H1 (cell line): ENCODE data around the gene ASIC1. TPM values are rescaled to one million over a fixed set of nuclear protein-coding genes. Genes with fewer than 3 reads are reported as not detected.

ENCODE experiments used
- CTCF ChIA-PET: fragments of 300-600 bp; sonication (Branson Sonifier 250); formaldehyde crosslinking; loops from one replicate; lab custom pipeline; 2021; ENCODE audit not compliant: partially characterized antibody; lab: Charles Lee
- POLR2A ChIA-PET: fragments of 300-600 bp; sonication (Branson Sonifier 250); formaldehyde crosslinking; loops from one replicate; lab custom pipeline; 2021; ENCODE audit warnings: inconsistent platforms; ENCODE audit not compliant: partially characterized antibody; lab: Charles Lee
- DNase-seq, 2 experiments: peaks; one replicate each; pipeline versions ENCODE4 v3.0.0 to v3.0.0-alpha.2; 2010 to 2022; ENCODE audit warnings: low spot score in 2 of 2, low read depth in 1 of 2, mixed read lengths in 1 of 2
- FAIRE-seq: peaks from 2 replicates; lab custom pipeline; 2011; peaks lifted over from hg19 to GRCh38; lab: Jason Lieb, UNC
- H2AFZ ChIP-seq: 2 replicates; pipeline ENCODE4 v1.8.1; 2012; ENCODE audit warnings: low read length, inconsistent platforms
- H2AK5ac ChIP-seq: 2 replicates; pipeline ENCODE4 v1.6.1; 2013; ENCODE audit warnings: low read depth, low read length
- H2BK120ac ChIP-seq: replicated peaks from 2 replicates; pipeline ENCODE3; 2013; ENCODE audit warnings: low read depth, low read length, inconsistent platforms
- H2BK12ac ChIP-seq: 2 replicates; pipeline ENCODE4 v1.6.1; 2013; ENCODE audit warnings: low read depth, low read length
- H2BK15ac ChIP-seq: 2 replicates; pipeline ENCODE4 v1.6.1; 2013; ENCODE audit warnings: low read length
- H2BK20ac ChIP-seq: 2 replicates; pipeline ENCODE4 v1.6.1; 2013; ENCODE audit warnings: low read length
- H2BK5ac ChIP-seq: 2 replicates; pipeline ENCODE4 v1.6.1; 2013; ENCODE audit warnings: low read depth, low read length
- H3K14ac ChIP-seq: 2 replicates; pipeline ENCODE4 v1.6.1; 2013; ENCODE audit warnings: inconsistent platforms; ENCODE audit not compliant: insufficient read length
- H3K18ac ChIP-seq: 2 replicates; pipeline ENCODE4 v1.6.1; 2013; ENCODE audit warnings: low read length; ENCODE audit errors: extremely low read depth
- H3K23ac ChIP-seq: 2 replicates; pipeline ENCODE4 v1.6.1; 2013; ENCODE audit warnings: inconsistent platforms; ENCODE audit not compliant: insufficient read length
- H3K23me2 ChIP-seq: 2 replicates; pipeline ENCODE4 v1.6.1; 2013; ENCODE audit warnings: low read depth, low read length
- H3K27ac ChIP-seq: 2 replicates; pipeline ENCODE4 v1.6.1; 2011; ENCODE audit warnings: low read depth, low read length, inconsistent platforms
- H3K27me3 ChIP-seq, 4 experiments: replicated peaks in 1 of 4; 1 replicate in 1 of 4; 2 replicates in 3 of 4; pipeline versions ENCODE4 v1.6.1 to v1.8.1; 2011 to 2013; ENCODE audit warnings: low read length in 3 of 4, mild to moderate bottlenecking in 3 of 4, inconsistent platforms in 2 of 4, mixed read lengths in 2 of 4, moderate library complexity in 1 of 4; ENCODE audit not compliant: control insufficient read depth in 3 of 4, insufficient read depth in 3 of 4; ENCODE audit errors: extremely low read depth in 1 of 4
- H3K36me3 ChIP-seq, 4 experiments: 2 replicates each; pipeline versions ENCODE4 v1.6.1 to v1.8.1; 2011 to 2013; ENCODE audit warnings: mild to moderate bottlenecking in 4 of 4, low read length in 3 of 4, moderate library complexity in 2 of 4, control low read depth in 1 of 4, inconsistent platforms in 1 of 4; ENCODE audit not compliant: insufficient read depth in 4 of 4, control insufficient read depth in 2 of 4
- H3K4ac ChIP-seq: replicated peaks from 2 replicates; pipeline ENCODE3; 2013; ENCODE audit warnings: low read length, low read depth, mixed read lengths, inconsistent platforms; ENCODE audit not compliant: insufficient read length
- H3K4me1 ChIP-seq, 4 experiments: replicated peaks in 1 of 4; 1 replicate in 1 of 4; 2 replicates in 3 of 4; pipeline versions ENCODE4 v1.6.1 to v1.8.1; 2011 to 2013; ENCODE audit warnings: low read length in 3 of 4, inconsistent platforms in 2 of 4, mixed read lengths in 1 of 4; ENCODE audit not compliant: insufficient read depth in 4 of 4, control insufficient read depth in 3 of 4
- H3K4me2 ChIP-seq, 2 experiments: 2 replicates each; pipeline versions ENCODE4 v1.6.1 to v1.8.1; 2011 to 2013; ENCODE audit warnings: low read depth in 2 of 2, low read length in 2 of 2, control low read depth in 1 of 2, inconsistent platforms in 1 of 2, mild to moderate bottlenecking in 1 of 2; ENCODE audit not compliant: insufficient read depth in 1 of 2
- H3K4me3 ChIP-seq, 4 experiments: fragments of 200-600, 300-600 bp in 1 of 4; sonication (generic), shearing (Covaris generic), sonication (Bioruptor Twin) in 1 of 4; 2 replicates each; pipeline versions ENCODE4 v1.5.1 to v1.8.1; 2011 to 2016; ENCODE audit warnings: low read length in 4 of 4, low read depth in 3 of 4, control low read depth in 2 of 4, inconsistent platforms in 2 of 4, mild to moderate bottlenecking in 2 of 4, mixed read lengths in 1 of 4, moderate library complexity in 1 of 4; ENCODE audit not compliant: insufficient read depth in 2 of 4; ENCODE audit errors: extremely low read depth in 1 of 4
- H3K56ac ChIP-seq: replicated peaks from 2 replicates; pipeline ENCODE3; 2013; ENCODE audit warnings: low read depth, mild to moderate bottlenecking, mixed read lengths, low read length, inconsistent platforms; ENCODE audit not compliant: insufficient read length
- H3K79me1 ChIP-seq: 2 replicates; pipeline ENCODE4 v1.6.1; 2013; ENCODE audit warnings: low read depth, low read length, control low read depth
- H3K79me2 ChIP-seq, 2 experiments: 2 replicates each; pipeline versions ENCODE4 v1.6.1 to v1.8.1; 2012 to 2013; ENCODE audit warnings: low read length in 2 of 2, mild to moderate bottlenecking in 2 of 2, inconsistent platforms in 1 of 2; ENCODE audit not compliant: insufficient read depth in 2 of 2, control insufficient read depth in 1 of 2
- H3K9ac ChIP-seq, 4 experiments: replicated peaks in 1 of 4; 1 replicate in 1 of 4; 2 replicates in 3 of 4; pipeline versions ENCODE4 v1.6.1 to v1.8.1; 2011 to 2013; ENCODE audit warnings: low read depth in 3 of 4, low read length in 3 of 4, control low read depth in 2 of 4, mild to moderate bottlenecking in 2 of 4, moderate library complexity in 2 of 4, inconsistent platforms in 1 of 4; ENCODE audit errors: extremely low read depth in 1 of 4
- H3K9me3 ChIP-seq, 2 experiments: 2 replicates each; pipeline versions ENCODE4 v1.6.1 to v1.8.1; 2012 to 2013; ENCODE audit warnings: mild to moderate bottlenecking in 2 of 2, moderate library complexity in 2 of 2, control low read depth in 1 of 2, inconsistent platforms in 1 of 2, low read depth in 1 of 2, low read length in 1 of 2, mixed read lengths in 1 of 2; ENCODE audit not compliant: insufficient read depth in 2 of 2
- H4K20me1 ChIP-seq, 2 experiments: replicated peaks in 1 of 2; 2 replicates each; pipeline versions ENCODE3 to v1.8.1; 2011 to 2013; ENCODE audit warnings: inconsistent platforms in 2 of 2, low read length in 2 of 2, mild to moderate bottlenecking in 1 of 2; ENCODE audit not compliant: insufficient read depth in 2 of 2, control insufficient read depth in 1 of 2
- H4K5ac ChIP-seq: 2 replicates; pipeline ENCODE4 v1.6.1; 2013; ENCODE audit warnings: low read length, low read depth, mixed read lengths, inconsistent platforms; ENCODE audit not compliant: insufficient read length
- H4K8ac ChIP-seq: 2 replicates; pipeline ENCODE4 v1.8.0; 2013; ENCODE audit warnings: mild to moderate bottlenecking, moderate library complexity, low read length, inconsistent platforms; ENCODE audit not compliant: insufficient read depth; ENCODE audit errors: extremely low read depth
- H4K91ac ChIP-seq: replicated peaks from 2 replicates; pipeline ENCODE3; 2013; ENCODE audit warnings: low read length, mixed read lengths, inconsistent platforms; ENCODE audit not compliant: insufficient read length
- CEBPB ChIP-seq: IDR thresholded peaks from 2 replicates; pipeline ENCODE4 v1.6.1; 2012; ENCODE audit warnings: low read depth, low read length
- EZH2 ChIP-seq: fragments of 200-600 bp; sonication (generic); IDR thresholded peaks from 2 replicates; pipeline ENCODE4 v1.7.1; 2012; ENCODE audit warnings: low read depth, mild to moderate bottlenecking, moderate library complexity, low read length, inconsistent platforms; ENCODE audit not compliant: severe bottlenecking
- FOSL1 ChIP-seq: IDR thresholded peaks from 2 replicates; pipeline ENCODE4 v1.6.1; 2011; ENCODE audit warnings: mild to moderate bottlenecking, low read depth, low read length, moderate library complexity; ENCODE audit not compliant: insufficient read depth
- KDM1A ChIP-seq: fragments of 200-600, 300-600 bp; sonication (generic); IDR thresholded peaks from 2 replicates; pipeline ENCODE4 v1.7.1; 2016; ENCODE audit warnings: mild to moderate bottlenecking, low read length, borderline replicate concordance
- MAX ChIP-seq: IDR thresholded peaks from 2 replicates; pipeline ENCODE4 v1.6.1; 2012; ENCODE audit warnings: inconsistent platforms
- NRF1 ChIP-seq: IDR thresholded peaks from 2 replicates; pipeline ENCODE4 v1.6.1; 2011; ENCODE audit warnings: mild to moderate bottlenecking, low read depth, low read length, improper control_type of control experiment
- POLR2AphosphoS5 ChIP-seq: IDR thresholded peaks from 2 replicates; pipeline ENCODE4 v1.6.1; 2011; ENCODE audit warnings: low read depth, low read length
- RFX5 ChIP-seq: IDR thresholded peaks from 2 replicates; pipeline ENCODE4 v1.6.1; 2011; ENCODE audit warnings: low read depth, low read length, improper control_type of control experiment, borderline replicate concordance
- SIX5 ChIP-seq: IDR thresholded peaks from 2 replicates; pipeline ENCODE4 v1.6.1; 2011; ENCODE audit warnings: mild to moderate bottlenecking, low read depth, low read length
- SP4 ChIP-seq: IDR thresholded peaks from 2 replicates; pipeline ENCODE4 v1.6.1; 2012; ENCODE audit warnings: low read length, inconsistent platforms
- TBP ChIP-seq: IDR thresholded peaks from 2 replicates; pipeline ENCODE4 v1.6.1; 2011; ENCODE audit warnings: low read depth, low read length, improper control_type of control experiment
- WGBS, 2 experiments: shearing (Covaris generic) in 1 of 2; methylation state at CpG; one replicate each; pipeline versions ENCODE4 v1.1.6 to v1.1.7; 2013 to 2015; ENCODE audit warnings: low lambda C conversion rate in 2 of 2, mixed read lengths in 2 of 2, inconsistent platforms in 1 of 2, low coverage in 1 of 2, missing lambda C conversion rate in 1 of 2; ENCODE audit not compliant: insufficient replicate concordance in 2 of 2, insufficient coverage in 1 of 2, insufficient read length in 1 of 2; ENCODE audit errors: extremely low coverage in 1 of 2, missing lambda C conversion rate in 1 of 2; 5-methylcytosine and 5-hydroxymethylcytosine counted together
- polyA plus RNA-seq, 7 experiments: library from polyadenylated mRNA; depleted of rRNA in 3 of 7; stranded (reverse) in 5 of 7; unstranded in 2 of 7; fragments of >200 nt in 5 of 7; fragments of 200-250 nt in 2 of 7; gene quantifications; 1 replicate in 5 of 7; 2 replicates in 1 of 7; 4 replicates in 1 of 7; pipeline versions ENCODE4 v1.2.1 to v1.2.3, GENCODE V29; 2011 to 2013; ENCODE audit warnings: missing spikeins in 2 of 7, mixed read lengths in 2 of 7
- total RNA-seq: library from RNA; stranded (reverse); fragmentation: NEBNext Ultra II Directional; extraction: Animal tissue kit (Norgen Biotek cat#: 25700); gene quantifications from 2 replicates; pipeline ENCODE4 v1.2.1, GENCODE V29; 2021

The ASIC1 gene
- total and polyA plus RNA-seq, 2 of the 8 experiments (the other 6 are each of a cell fraction or from before 2014, with no cell fraction given) = 2.4 to 4.4 TPM

GRCh38 chr12:50099302-50100008 is 42.1 kb downstream of the ASIC1 start:
- H3K56ac ChIP-seq = no peak overlapping the region
- no peak overlapping the region for H2AK5ac ChIP-seq
- H3K36me3 ChIP-seq = peaks cover 36 to 59% (median 51%) of the 10 kb centered on the region in 4 experiments
- POLR2A ChIA-PET = interaction anchor here (0.6 to 27.1 kb wide), 6 partner anchors 6 to 68 kb away, joined by 3 to 457 read pairs (median 4); partner anchors contain the start of genes CERS5, COX14, GPD1 and SMARCD1
- H2AFZ ChIP-seq = no peak overlapping the region
- H4K20me1 ChIP-seq = peaks cover 0 to 9% of the 10 kb centered on the region in 2 experiments
- no peak overlapping the region for H3K18ac ChIP-seq
- H3K23ac ChIP-seq = no peak overlapping the region
- DNase-seq (no peak), FAIRE-seq (no peak)
- no peaks in the 10 kb centered on the region for H3K79me1 ChIP-seq
- no peak overlapping the region for H3K27ac ChIP-seq
- no peak for TF ChIP-seq EZH2
- no peak for TF ChIP-seq MAX
- TF ChIP-seq POLR2AphosphoS5 = no peak
- no peak for TF ChIP-seq KDM1A
- TF ChIP-seq CEBPB = no peak
- no peak for TF ChIP-seq SP4
- TF ChIP-seq NRF1 = no peak
- no peak for TF ChIP-seq TBP
- TF ChIP-seq SIX5 = no peak
- no peak for TF ChIP-seq FOSL1
- no peak for TF ChIP-seq RFX5
- TF ChIP-seq, all 59 proteins: peak for 0
- no peak overlapping the region for H3K4ac ChIP-seq
- H2BK20ac ChIP-seq = no peak overlapping the region
- H2BK12ac ChIP-seq = no peak overlapping the region
- no peak overlapping the region for H4K91ac ChIP-seq
- no peaks in the 10 kb centered on the region for H3K23me2 ChIP-seq
- H3K4me3 ChIP-seq = no peak overlapping the region
- CTCF ChIA-PET = interaction anchor here (1.1 to 32.9 kb wide), 6 partner anchors 12 to 131 kb away, joined by 3 to 625 read pairs (median 70); partner anchors contain the start of genes COX14, GPD1 and SMARCD1
- no peak overlapping the region for H3K4me2 ChIP-seq
- no peak overlapping the region for H4K5ac ChIP-seq
- H2BK5ac ChIP-seq = no peak overlapping the region
- no peak overlapping the region for H2BK15ac ChIP-seq
- WGBS, 2 experiments = 77% methylated on average over 5 of the region's 5 CpGs; no CpG with 5 or more reads in 1 of the 2 experiments
- H3K4me1 ChIP-seq = peaks cover 2 to 9% (median 5%) of the 10 kb centered on the region in 4 experiments; a peak in 5 of 7 replicates
- H3K79me2 ChIP-seq = no peaks in the 10 kb centered on the region
- H3K9ac ChIP-seq = no peak overlapping the region; a peak in 1 of 7 replicates
- no peak overlapping the region for H3K14ac ChIP-seq
- no peak overlapping the region for H2BK120ac ChIP-seq
- no peaks in the 10 kb centered on the region for H3K9me3 ChIP-seq
- no peak overlapping the region for H4K8ac ChIP-seq
- no peaks in the 10 kb centered on the region for H3K27me3 ChIP-seq
